Measurements from ENCODE around the gene GSX2. TPM values are rescaled to one million over a fixed set of nuclear protein-coding genes. Genes with fewer than 3 reads are reported as not detected.

GSX2 gene
- not detected for total RNA-seq

GRCh38 chr4:54099748-54100574 lies at the start of gene GSX2:
Gene GSX2, plus strand, starts transcription at chr4:54100163. Its CDS starts 182 bp downstream, at chr4:54100345.

GRCh38 chr4:54064317-54065111 lies 35.4 kb upstream of the GSX2 start, which contains the start of gene CHIC2:
Gene CHIC2, minus strand, starts transcription at chr4:54064605. Its CDS starts 305 bp downstream, at chr4:54064300.

Other genes starting within 250 kb of the GSX2 start
- 10 to 100 TPM; 21.5 to 21.9 TPM for gene CHIC2, start 35.6 kb upstream of the GSX2 start, total RNA-seq
- under 1 TPM; 0.07 to 0.13 TPM for gene PDGFRA, start 129.1 kb downstream of the GSX2 start, total RNA-seq